HG03064 (cell line): Measurements from ENCODE around the gene ZDHHC16.
"Not testable (repeated sequence)": the region's sequence is repeated elsewhere in the genome, so short reads cannot be mapped to it uniquely, and the experiment has no call there.

ENCODE experiments used
- ATAC-seq: cut with Tn5 transposase; IDR thresholded peaks from one replicate; pipeline ENCODE4 v1.9.1; 2021; ENCODE audit warnings: low read depth; ENCODE audit not compliant: unreplicated experiment

ZDHHC16 gene

DNA sequence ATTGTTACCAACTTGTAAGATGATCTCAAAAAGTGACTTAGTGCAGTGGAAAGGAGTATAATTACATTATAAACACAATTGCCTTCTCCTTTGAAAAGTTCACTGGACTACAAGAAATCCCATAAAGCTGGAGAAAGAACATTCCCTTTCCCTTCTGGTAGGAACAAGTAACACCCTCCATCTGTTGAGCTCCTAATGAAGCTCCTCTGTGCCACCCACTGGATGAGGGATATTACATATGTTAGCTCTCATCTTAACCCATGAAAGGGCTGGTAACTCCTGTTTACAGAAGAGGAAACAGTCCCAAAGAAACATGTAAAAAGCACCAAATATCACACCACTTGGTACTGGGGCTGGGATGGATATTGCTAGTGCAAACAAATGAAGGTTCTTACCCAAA, 11.9 kb upstream of the ZDHHC16 start:
- ATAC-seq: no peak

DNA sequence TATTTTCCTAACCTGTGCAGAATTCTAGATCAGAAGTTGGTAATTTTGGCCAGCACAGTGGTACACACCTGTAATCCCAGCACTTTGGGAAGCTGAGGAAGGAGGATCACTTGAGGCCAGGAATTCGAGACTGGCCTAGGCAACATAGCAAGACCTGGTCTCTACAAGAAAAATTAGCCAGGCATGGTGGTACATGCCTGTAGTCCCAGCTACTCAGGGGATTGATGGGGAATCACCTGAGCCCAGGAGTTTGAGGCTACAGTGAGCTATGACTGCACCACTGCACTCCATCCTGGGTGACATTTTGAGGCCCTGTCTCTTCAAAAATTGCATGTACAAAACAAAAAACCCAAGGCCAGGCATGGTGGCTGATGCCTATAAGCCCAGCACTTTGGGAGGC, 11.4 kb upstream of the ZDHHC16 start:
- no peak for ATAC-seq

- ATAC-seq: no peak
These were observed 10.8 kb upstream of the ZDHHC16 start for GRCh38 chr10:97435211-97435610.

- ATAC-seq: no peak
These were observed 3.7 kb upstream of the ZDHHC16 start for GRCh38 chr10:97442277-97442676.

DNA sequence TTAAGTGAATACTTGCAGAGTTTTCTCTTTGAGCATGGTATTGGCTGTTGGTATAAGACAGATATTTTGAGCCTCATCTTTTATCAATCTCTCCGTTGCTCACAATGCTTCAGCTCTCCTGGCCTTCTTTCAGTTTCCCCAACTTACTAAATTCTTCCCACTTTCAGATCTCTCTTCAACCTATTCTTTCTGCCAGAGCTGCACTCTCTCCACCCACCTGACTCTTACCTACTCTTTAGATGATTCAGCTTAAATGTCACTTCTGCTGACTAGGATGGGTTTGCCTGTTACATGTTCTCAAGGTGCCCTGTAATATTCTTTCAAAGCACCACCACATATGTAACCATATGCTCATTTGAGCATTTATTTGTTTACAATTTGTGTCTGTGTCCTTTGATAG, 1.8 kb upstream of the ZDHHC16 start:
- ATAC-seq: no peak

GRCh38 chr10:97445357-97445721, 636 bp upstream of the ZDHHC16 start:
- ATAC-seq: no peak

GRCh38 chr10:97450828-97451227, 4.9 kb downstream of the ZDHHC16 start:
- ATAC-seq: no peak

- no peak for ATAC-seq
These were observed 5.6 kb downstream of the ZDHHC16 start for GRCh38 chr10:97451605-97452004.

DNA sequence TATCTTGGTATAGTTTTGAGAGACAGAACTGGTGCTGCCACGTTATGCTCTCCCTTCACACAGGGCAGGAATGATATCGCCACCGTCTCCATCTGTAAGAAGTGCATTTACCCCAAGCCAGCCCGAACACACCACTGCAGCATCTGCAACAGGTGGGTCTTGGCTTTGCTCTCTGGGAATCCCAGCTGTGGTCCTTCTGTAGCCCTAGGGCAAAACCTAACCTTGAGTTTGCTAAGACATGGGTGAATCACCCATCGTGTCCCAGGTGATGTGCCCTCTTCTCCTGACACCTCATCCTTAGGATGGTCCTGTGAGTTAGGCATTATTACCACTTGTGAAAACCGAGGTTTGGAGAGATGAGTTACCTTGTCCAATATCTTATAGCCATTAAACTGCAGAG, 6.4 kb downstream of the ZDHHC16 start:
- ATAC-seq: no peak

DNA sequence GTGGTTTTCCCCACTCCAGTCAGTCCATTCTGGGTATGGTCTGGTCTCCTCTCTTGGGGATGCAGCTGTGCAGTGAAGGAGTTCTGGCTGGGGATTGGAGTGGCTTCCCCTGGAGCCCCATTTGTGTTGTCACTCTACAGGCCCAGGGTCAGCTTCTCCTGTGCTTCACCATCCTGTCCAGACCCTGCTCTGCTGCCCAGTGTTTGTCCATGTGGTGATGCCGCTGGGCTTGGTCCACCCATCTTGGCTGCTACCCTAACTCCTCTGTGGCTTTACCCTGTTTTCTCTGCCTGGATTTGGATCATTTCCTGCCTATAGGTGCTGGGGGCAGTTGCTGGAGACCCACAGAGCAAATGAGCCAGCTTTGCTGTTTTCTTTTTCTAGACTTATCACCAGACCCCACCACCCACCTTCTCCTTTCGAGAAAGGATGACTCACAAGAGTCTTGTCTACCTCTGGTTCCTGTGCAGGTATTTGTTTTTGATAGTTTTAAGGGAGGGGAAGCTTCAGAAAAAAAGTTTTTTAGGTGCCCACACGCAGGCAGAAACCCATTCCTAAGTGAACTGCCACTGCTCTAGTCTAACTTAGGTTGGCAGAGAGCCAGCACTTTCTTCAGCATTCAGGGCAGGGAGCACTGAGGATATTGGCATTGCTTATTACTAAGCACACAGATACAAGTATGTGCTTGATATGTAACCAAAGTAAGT, 8.5 kb downstream of the ZDHHC16 start:
- ATAC-seq: no peak

- no peak for ATAC-seq
These were observed 10.2 kb downstream of the ZDHHC16 start for GRCh38 chr10:97456034-97456685.

DNA sequence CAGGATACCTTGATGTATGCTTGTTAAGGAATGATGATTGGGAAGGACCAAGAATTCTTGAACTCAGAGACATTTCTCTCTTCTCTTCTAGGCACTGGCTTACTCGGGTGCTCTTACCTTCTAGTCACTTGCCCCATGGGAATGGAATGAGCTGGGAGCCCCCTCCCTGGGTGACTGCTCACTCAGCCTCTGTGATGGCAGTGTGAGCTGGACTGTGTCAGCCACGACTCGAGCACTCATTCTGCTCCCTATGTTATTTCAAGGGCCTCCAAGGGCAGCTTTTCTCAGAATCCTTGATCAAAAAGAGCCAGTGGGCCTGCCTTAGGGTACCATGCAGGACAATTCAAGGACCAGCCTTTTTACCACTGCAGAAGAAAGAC, 10.7 kb downstream of the ZDHHC16 start:
- ATAC-seq: no peak

DNA sequence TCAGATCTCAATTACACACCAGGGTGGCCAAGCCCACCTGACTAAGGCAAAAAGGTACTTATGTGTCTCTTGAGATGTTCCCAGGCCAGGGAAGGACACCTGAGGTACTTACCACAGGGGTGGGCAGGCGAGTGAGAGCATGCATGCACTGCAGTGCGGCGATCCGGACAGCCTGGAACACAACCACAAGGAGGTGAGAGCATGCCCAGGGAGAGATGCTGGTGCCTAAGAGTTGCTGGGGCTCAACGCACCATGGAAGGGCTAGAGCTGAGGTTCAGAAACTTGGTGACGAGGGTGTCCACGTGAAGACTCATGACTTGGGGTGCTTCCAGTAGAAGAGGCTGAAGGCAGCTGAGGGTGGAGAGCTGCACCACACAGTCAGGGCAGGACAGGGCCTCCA, 13.1 kb downstream of the ZDHHC16 start:
- no peak for ATAC-seq

GRCh38 chr10:97459933-97460332, 14.0 kb downstream of the ZDHHC16 start:
- ATAC-seq: no peak

DNA sequence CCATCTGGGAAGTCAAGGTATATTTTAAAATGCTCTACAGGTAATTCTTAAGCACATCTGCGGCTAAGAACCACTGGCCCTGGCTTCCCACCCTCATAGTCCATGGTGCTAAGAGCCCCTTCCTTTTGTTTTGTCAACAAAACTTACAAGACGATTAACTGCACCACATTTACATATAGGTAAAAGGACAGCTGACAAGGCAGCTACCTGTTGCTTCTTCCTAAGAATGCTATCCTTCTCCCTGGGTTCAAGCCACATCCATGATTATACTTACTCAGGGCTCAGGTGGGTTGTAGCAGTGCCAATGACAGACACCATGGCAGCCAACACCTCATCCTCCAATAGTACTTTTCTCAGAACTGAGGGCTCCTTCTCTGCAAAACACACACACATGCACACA, 16.3 kb downstream of the ZDHHC16 start:
- ATAC-seq: no peak

GRCh38 chr10:97463363-97464132, 17.6 kb downstream of the ZDHHC16 start:
- ATAC-seq: no peak

GRCh38 chr10:97464226-97464625, 18.3 kb downstream of the ZDHHC16 start:
- ATAC-seq: no peak

DNA sequence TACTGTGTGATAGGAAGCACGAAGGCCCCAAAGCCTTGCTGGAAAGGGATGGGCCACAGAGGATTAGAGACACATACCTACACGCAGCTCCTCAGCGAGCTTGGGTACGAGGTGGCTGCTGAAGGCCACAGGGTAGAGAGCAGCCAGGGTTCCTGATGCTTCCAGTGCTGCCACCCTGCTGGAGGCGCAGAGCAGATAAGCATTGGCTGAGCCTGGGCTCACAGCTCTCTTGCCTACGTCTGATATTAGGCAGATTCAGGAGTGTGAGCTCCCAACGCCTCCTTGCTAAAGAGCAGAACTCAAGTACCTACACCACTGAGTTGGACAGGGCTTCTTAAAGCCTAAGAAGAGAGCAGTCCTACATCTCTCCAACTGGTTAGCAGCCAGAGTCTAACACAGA, 20.0 kb downstream of the ZDHHC16 start:
- no peak for ATAC-seq

GRCh38 chr10:97466755-97467154, 20.8 kb downstream of the ZDHHC16 start:
- ATAC-seq: no peak

GRCh38 chr10:97468162-97468561, 22.2 kb downstream of the ZDHHC16 start:
- ATAC-seq: no peak

- not testable (repeated sequence) for ATAC-seq
These were observed 22.8 kb downstream of the ZDHHC16 start for GRCh38 chr10:97468781-97469180.

- no peak for ATAC-seq
These were observed 28.9 kb downstream of the ZDHHC16 start for GRCh38 chr10:97474918-97475317.
